ENCODE results near the gene PDE1C. TPM values are rescaled to one million over a fixed set of nuclear protein-coding genes. Genes with fewer than 3 reads are reported as not detected.

The PDE1C gene
- polyA plus RNA-seq, 1 of the 3 experiments (the other 2 are of a cell fraction) = 4.6 TPM

GRCh38 chr7:31937982-31938381 is 132.2 kb downstream of the PDE1C start (continued):
- no peak for TF ChIP-seq USF1 (IDR thresholded peaks at IDR 0.05; ENCODE audit: borderline replicate concordance, low read depth)
- no peak for TF ChIP-seq SIN3A (IDR thresholded peaks at IDR 0.05; ENCODE audit: borderline replicate concordance, low read depth, low read length)
- no peak for TF ChIP-seq NFIC (IDR thresholded peaks at IDR 0.05; ENCODE audit: borderline replicate concordance)
- TF ChIP-seq MXI1 (IDR thresholded peaks at IDR 0.05; ENCODE audit: low read depth, low read length) = no peak
- TF ChIP-seq EP300 (IDR thresholded peaks at IDR 0.05; ENCODE audit: borderline replicate concordance in 1 of 2, low read depth in 1 of 2, low read length in 1 of 2) = no peak
- TF ChIP-seq FOXJ3 (CRISPR knock-in tag; IDR thresholded peaks at IDR 0.05) = no peak

GRCh38 chr7:31935124-31936054 is 134.8 kb downstream of the PDE1C start:
- Histone ChIP-seq H3K9me2 (no peaks in the 10 kb centered on the region), H4K20me1 (ENCODE audit: insufficient read depth) (no peaks in the 10 kb centered on the region), H2AFZ (ENCODE audit: low read depth) (peak overlapping the region; percentile 47; the same call in 1 of the 2 replicates), H3K4me1 (ENCODE audit: control insufficient read depth in 1 of 2, insufficient read depth in 2 of 2, low read depth in 1 of 2, low read length in 1 of 2) (peaks cover 0 to 5% of the 10 kb centered on the region in 2 experiments; a peak in 2 of 4 replicates), H3K27ac (ENCODE audit: low read depth in 2 of 2, low read length in 1 of 2) (peak overlapping the region; percentile 58 to 71; a peak in 3 of 4 replicates), H3K36me3 (replicated peaks in 1 of 2; ENCODE audit: control insufficient read depth in 1 of 2, insufficient read depth in 2 of 2, low read length in 1 of 2) (no peaks in the 10 kb centered on the region), H3K4me2 (peak overlapping the region; percentile 3), H3K4me3 (ENCODE audit: low read depth in 2 of 2, low read length in 1 of 2) (no peak overlapping the region), H3K27me3 (ENCODE audit: insufficient read depth) (no peaks in the 10 kb centered on the region), H3K9ac (peak overlapping the region; percentile 20; the same call in 1 of the 2 replicates), H3K9me3 (no peaks in the 10 kb centered on the region), H3F3A (replicated peaks; ENCODE audit: insufficient read depth) (peaks cover 6% of the 10 kb centered on the region), H3K79me2 (ENCODE audit: insufficient read depth) (no peaks in the 10 kb centered on the region)
- ChIA-PET POLR2A (no interaction called here), CTCF (no interaction called here)
- 26% methylated on average over 10 of the region's 10 CpGs for WGBS (ENCODE audit: low lambda C conversion rate)
- TF ChIP-seq FOXM1 (IDR thresholded peaks at IDR 0.05; ENCODE audit: low read depth) (no peak), CTCF (IDR thresholded peaks at IDR 0.05) (no peak), ZBTB33 (IDR thresholded peaks at IDR 0.05; ENCODE audit: borderline replicate concordance, low read depth) (no peak), RXRA (IDR thresholded peaks at IDR 0.05; ENCODE audit: borderline replicate concordance, low read depth) (peak; percentile 31; the same call in 1 of the 2 replicates), GABPA (IDR thresholded peaks at IDR 0.05; ENCODE audit: low read depth) (no peak), NFIC (IDR thresholded peaks at IDR 0.05; ENCODE audit: borderline replicate concordance) (0 out of 2 replicates have a peak, but pooled peaks have one; percentile 19), ELF1 (IDR thresholded peaks at IDR 0.05) (no peak)
- DNase-seq = no peak

All from SK-N-SH (cell line).